ENCODE measurements around the gene ECM1.

ECM1 gene

DNA sequence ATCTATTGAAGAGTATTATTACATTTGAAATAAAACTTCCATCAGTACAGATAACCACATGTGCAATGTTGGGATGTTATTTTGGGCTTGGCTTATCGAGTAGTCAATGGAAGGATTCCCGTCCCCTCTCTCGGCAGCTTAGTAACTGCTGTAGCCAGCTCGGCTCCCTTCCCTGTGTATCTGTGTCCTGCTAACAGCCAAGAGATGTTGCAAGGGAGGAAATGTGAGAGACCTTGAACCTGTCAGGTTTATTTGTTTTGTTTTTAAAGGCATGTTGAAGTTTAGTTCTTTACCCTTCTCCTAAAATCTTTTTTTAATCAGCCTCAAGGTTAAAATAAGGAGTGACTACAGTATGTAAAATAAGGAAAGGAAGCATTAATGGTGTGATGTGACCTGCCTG is 34.2 kb upstream of the ECM1 start:
- DNase-seq (ENCODE audit: extremely low spot score) = no peak
- ChIA-PET POLR2A (no interaction called here), CTCF (no interaction called here)
- TF ChIP-seq FOXM1 (IDR thresholded peaks at IDR 0.05; ENCODE audit: borderline replicate concordance) (no peak), CTBP1 (IDR thresholded peaks at IDR 0.05; ENCODE audit: borderline replicate concordance) (no peak), ARNT (IDR thresholded peaks at IDR 0.05) (no peak), HDGF (IDR thresholded peaks at IDR 0.05; ENCODE audit: borderline replicate concordance) (no peak)
- TF ChIP-seq, protein P1, sequence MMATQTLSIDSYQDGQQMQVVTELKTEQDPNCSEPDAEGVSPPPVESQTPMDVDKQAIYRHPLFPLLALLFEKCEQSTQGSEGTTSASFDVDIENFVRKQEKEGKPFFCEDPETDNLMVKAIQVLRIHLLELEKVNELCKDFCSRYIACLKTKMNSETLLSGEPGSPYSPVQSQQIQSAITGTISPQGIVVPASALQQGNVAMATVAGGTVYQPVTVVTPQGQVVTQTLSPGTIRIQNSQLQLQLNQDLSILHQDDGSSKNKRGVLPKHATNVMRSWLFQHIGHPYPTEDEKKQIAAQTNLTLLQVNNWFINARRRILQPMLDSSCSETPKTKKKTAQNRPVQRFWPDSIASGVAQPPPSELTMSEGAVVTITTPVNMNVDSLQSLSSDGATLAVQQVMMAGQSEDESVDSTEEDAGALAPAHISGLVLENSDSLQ (IDR thresholded peaks at IDR 0.05) = no peak

DNA sequence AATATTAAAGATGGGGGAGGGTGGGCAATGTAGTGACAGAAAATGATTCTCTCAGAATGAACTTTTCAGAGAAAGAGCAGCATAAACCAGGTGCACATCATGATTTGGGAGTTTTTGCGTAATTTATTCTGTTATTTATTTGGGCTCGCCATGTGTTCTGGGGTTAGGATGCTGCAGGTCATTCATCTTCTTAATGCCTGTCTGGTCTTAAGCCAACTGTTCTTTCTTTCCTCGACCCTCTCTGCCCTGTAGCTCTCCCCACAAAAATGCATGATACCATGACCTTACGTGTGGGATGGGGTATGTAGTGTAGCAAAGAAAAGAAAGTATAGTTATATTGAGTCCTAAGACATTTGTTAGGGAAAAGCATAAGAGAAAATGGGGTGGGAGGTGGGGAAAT is 33.0 kb upstream of the ECM1 start:
- POLR2A ChIA-PET = interaction anchor here (0.6 to 0.9 kb wide), 2 partner anchors 12 to 222 kb away, joined by 3 read pairs; partner anchors contain the start of gene TARS2
- TF ChIP-seq TARDBP (IDR thresholded peaks at IDR 0.05) (no peak), BHLHE40 (IDR thresholded peaks at IDR 0.05; ENCODE audit: borderline replicate concordance) (no peak), SUZ12 (IDR thresholded peaks at IDR 0.05) (no peak), HDGF (IDR thresholded peaks at IDR 0.05; ENCODE audit: borderline replicate concordance) (no peak), FOXM1 (IDR thresholded peaks at IDR 0.05; ENCODE audit: borderline replicate concordance) (no peak), ARNT (IDR thresholded peaks at IDR 0.05) (no peak), ELF4 (IDR thresholded peaks at IDR 0.05) (no peak), SP1 (IDR thresholded peaks at IDR 0.05) (no peak), L3MBTL2 (conservative IDR thresholded peaks at IDR 0.05) (no peak), NFRKB (IDR thresholded peaks at IDR 0.05) (no peak), FOXA1 (IDR thresholded peaks at IDR 0.05) (no peak), LEF1 (IDR thresholded peaks at IDR 0.05; ENCODE audit: borderline replicate concordance) (no peak), FOXK2 (IDR thresholded peaks at IDR 0.05) (no peak), CTBP1 (IDR thresholded peaks at IDR 0.05; ENCODE audit: borderline replicate concordance) (no peak), ZNF384 (IDR thresholded peaks at IDR 0.05) (no peak)
- TF ChIP-seq, protein P1 (IDR thresholded peaks at IDR 0.05) = no peak
- CTCF ChIA-PET = no interaction called here
- DNase-seq (ENCODE audit: extremely low spot score) = no peak

DNA sequence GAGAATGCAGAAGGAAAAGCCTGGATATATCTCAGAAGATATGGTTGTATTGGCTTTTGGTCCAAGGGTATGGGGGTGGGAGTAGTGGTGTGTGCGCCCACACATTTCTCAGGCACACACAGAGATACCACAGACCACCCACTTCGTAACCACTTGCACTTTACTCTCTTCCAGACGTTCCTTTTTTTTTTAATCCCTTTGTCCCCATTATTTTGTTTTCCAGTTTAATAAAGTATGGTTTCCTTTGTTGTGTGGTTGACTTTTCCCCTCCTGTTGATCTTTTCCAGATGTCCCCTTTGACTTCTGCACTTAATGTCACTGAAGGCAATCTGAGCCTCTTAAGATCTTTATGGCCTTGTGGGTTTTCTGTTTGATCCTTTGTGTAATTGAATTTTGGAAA is 31.2 kb upstream of the ECM1 start:
- ChIA-PET POLR2A (interaction anchor here (0.7 kb wide), 1 partner anchor 10 kb away, joined by 3 read pairs; the partner anchor contains the start of gene TARS2), CTCF (no interaction called here)
- no peak for DNase-seq (ENCODE audit: extremely low spot score)
- no peak for TF ChIP-seq SUZ12 (IDR thresholded peaks at IDR 0.05)
- no peak for TF ChIP-seq BHLHE40 (IDR thresholded peaks at IDR 0.05; ENCODE audit: borderline replicate concordance)
- TF ChIP-seq FOXM1 (IDR thresholded peaks at IDR 0.05; ENCODE audit: borderline replicate concordance) = no peak
- TF ChIP-seq ELF4 (IDR thresholded peaks at IDR 0.05) = no peak
- TF ChIP-seq L3MBTL2 (conservative IDR thresholded peaks at IDR 0.05) = no peak
- TF ChIP-seq NFRKB (IDR thresholded peaks at IDR 0.05) = no peak
- no peak for TF ChIP-seq FOXK2 (IDR thresholded peaks at IDR 0.05)
- no peak for TF ChIP-seq SP1 (IDR thresholded peaks at IDR 0.05)
- TF ChIP-seq TARDBP (IDR thresholded peaks at IDR 0.05) = no peak
- no peak for TF ChIP-seq ZNF384 (IDR thresholded peaks at IDR 0.05)

DNA sequence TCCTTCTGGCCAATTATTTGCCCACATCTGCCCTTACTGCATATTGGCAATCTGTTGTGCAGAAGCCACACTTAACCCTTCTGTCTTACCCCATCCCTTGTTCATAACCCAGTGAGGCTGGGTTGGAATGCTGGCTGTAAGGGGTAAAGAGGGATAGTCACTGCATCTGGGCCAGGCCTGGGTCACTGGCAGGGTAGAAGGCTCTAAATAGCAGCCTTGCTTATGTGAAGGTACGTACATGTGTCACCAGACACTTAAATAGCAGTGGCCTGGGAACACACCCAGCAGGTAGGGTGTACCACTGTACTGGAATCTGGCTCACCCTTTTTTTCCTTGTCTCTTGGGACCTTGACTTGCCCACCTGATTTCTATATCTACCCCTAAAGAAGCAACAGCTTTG is 30.6 kb upstream of the ECM1 start:
- DNase-seq (ENCODE audit: extremely low spot score) = no peak
- POLR2A ChIA-PET = no interaction called here
- TF ChIP-seq FOXK2 (IDR thresholded peaks at IDR 0.05) = no peak
- no peak for TF ChIP-seq L3MBTL2 (conservative IDR thresholded peaks at IDR 0.05)
- TF ChIP-seq ZNF384 (IDR thresholded peaks at IDR 0.05) = no peak
- no peak for TF ChIP-seq FOXM1 (IDR thresholded peaks at IDR 0.05; ENCODE audit: borderline replicate concordance)
- TF ChIP-seq ELF4 (IDR thresholded peaks at IDR 0.05) = no peak

DNA sequence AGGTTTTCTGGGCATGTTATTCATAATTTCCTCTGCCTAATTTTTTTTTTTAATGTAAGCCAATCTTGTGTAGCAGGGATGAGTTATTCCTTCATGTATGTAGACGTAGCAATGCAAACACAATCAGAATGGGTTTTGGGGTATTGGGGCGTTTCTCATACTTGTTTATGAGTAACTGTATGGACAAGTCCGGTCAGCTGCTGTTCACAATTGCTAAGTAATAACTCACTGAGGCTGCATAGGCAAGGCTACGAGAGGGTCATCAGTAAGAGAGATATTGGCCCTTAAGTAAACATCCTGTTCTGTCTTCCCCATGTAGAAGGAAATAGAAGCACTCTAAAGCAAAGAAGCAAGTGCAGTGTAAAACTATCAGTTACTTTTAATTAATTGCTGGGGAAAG is 30.2 kb upstream of the ECM1 start:
- TF ChIP-seq CTBP1 (IDR thresholded peaks at IDR 0.05; ENCODE audit: borderline replicate concordance) = no peak
- TF ChIP-seq FOXK2 (IDR thresholded peaks at IDR 0.05) = no peak
- no peak for TF ChIP-seq LEF1 (IDR thresholded peaks at IDR 0.05; ENCODE audit: borderline replicate concordance)
- no peak for TF ChIP-seq FOXM1 (IDR thresholded peaks at IDR 0.05; ENCODE audit: borderline replicate concordance)
- no peak for TF ChIP-seq ELF4 (IDR thresholded peaks at IDR 0.05)
- TF ChIP-seq, protein P1 (IDR thresholded peaks at IDR 0.05) = no peak
- no peak for TF ChIP-seq FOXA1 (IDR thresholded peaks at IDR 0.05)
- TF ChIP-seq ARNT (IDR thresholded peaks at IDR 0.05) = no peak
- no peak for TF ChIP-seq HDGF (IDR thresholded peaks at IDR 0.05; ENCODE audit: borderline replicate concordance)
- TF ChIP-seq ZNF384 (IDR thresholded peaks at IDR 0.05) = no peak
- no peak for TF ChIP-seq NFRKB (IDR thresholded peaks at IDR 0.05)
- POLR2A ChIA-PET = no interaction called here
- CTCF ChIA-PET = no interaction called here
- no peak for DNase-seq (ENCODE audit: extremely low spot score)

More for the DNA sequence above, 30.6 kb upstream of the ECM1 start:
- CTCF ChIA-PET = no interaction called here

DNA sequence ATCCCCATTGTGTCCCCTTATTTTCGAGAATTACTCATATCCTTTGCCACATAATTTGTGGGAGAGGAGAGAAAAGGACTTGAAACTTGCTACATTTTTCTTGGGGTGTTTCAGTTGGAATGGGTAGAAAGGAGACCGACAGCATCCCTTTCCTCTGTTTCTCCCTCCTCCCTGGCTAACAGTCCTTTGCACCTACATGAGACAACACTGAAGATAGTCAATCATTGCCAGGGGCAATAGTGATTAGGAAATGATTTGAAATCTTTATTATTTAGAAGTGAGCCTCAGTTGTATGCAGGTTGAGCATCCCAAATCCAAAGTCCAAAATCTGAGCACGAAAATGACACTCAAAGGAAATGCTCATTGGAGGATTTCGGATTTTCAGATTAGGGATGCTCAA is 28.5 kb upstream of the ECM1 start:
- ChIA-PET CTCF (no interaction called here), POLR2A (no interaction called here)
- no peak for DNase-seq (ENCODE audit: extremely low spot score)
- TF ChIP-seq FOXA1 (IDR thresholded peaks at IDR 0.05) (no peak), FOXK2 (IDR thresholded peaks at IDR 0.05) (no peak), LEF1 (IDR thresholded peaks at IDR 0.05; ENCODE audit: borderline replicate concordance) (no peak), ELF4 (IDR thresholded peaks at IDR 0.05) (no peak), SP1 (IDR thresholded peaks at IDR 0.05) (no peak), TARDBP (IDR thresholded peaks at IDR 0.05) (no peak), HDGF (IDR thresholded peaks at IDR 0.05; ENCODE audit: borderline replicate concordance) (no peak), ZNF384 (IDR thresholded peaks at IDR 0.05) (no peak), CTBP1 (IDR thresholded peaks at IDR 0.05; ENCODE audit: borderline replicate concordance) (no peak)
- TF ChIP-seq, protein P1 (IDR thresholded peaks at IDR 0.05) = no peak
